Upper lobe of right lung (tissue), 1 donor: ENCODE measurements around the gene SLC22A3. TPM values are rescaled to one million over a fixed set of nuclear protein-coding genes. Genes with fewer than 3 reads are reported as not detected.

Experiments
- ATAC-seq: fragments of 200-7000 bp; cut with Tn5 transposase; one replicate; pipeline ENCODE4 v1.9.1; 2020; ENCODE audit warnings: mild to moderate bottlenecking, moderate library complexity
- DNase-seq: peaks from one replicate; pipeline ENCODE4 v3.0.0-alpha.2; 2020
- H3K27ac ChIP-seq: fragments of 200-600 bp; one replicate; pipeline ENCODE4 v1.8.0; 2022
- H3K27me3 ChIP-seq: fragments of 200-600 bp; one replicate; pipeline ENCODE4 v1.8.0; 2022; ENCODE audit warnings: mild to moderate bottlenecking
- H3K36me3 ChIP-seq: fragments of 200-600 bp; one replicate; pipeline ENCODE4 v1.8.0; 2022
- H3K4me1 ChIP-seq: fragments of 200-600 bp; one replicate; pipeline ENCODE4 v1.8.0; 2022
- H3K4me3 ChIP-seq: fragments of 200-600 bp; one replicate; pipeline ENCODE4 v1.8.0; 2022; ENCODE audit warnings: mild to moderate bottlenecking
- H3K9me3 ChIP-seq: fragments of 200-600 bp; one replicate; pipeline ENCODE4 v1.8.0; 2022
- intact Hi-C: fragments of 100-400 bp; cut with DNase I; formaldehyde crosslinking; loops from one replicate; pipeline ENCODE4 v1.11.0; 2022
- total RNA-seq: library from RNA; stranded (reverse); fragmentation: NEBNext Ultra II Directional; extraction: Animal tissue kit (Norgen Biotek cat#: 25700); gene quantifications from one replicate; pipeline ENCODE4 v1.2.1, GENCODE V29; 2021
- TF ChIP-seq, protein P1 (sequence below): fragments of 200-600 bp; IDR thresholded peaks from one replicate; pipeline ENCODE4 v1.8.0; 2022; ENCODE audit warnings: antibody characterized with exemption
- donor health status: DM: no; HTN: yes; CAD: no; lungs with severe emphysema.

SLC22A3 gene
- total RNA-seq, 1 donor from 2014 or later, result 30.6 TPM

DNA sequence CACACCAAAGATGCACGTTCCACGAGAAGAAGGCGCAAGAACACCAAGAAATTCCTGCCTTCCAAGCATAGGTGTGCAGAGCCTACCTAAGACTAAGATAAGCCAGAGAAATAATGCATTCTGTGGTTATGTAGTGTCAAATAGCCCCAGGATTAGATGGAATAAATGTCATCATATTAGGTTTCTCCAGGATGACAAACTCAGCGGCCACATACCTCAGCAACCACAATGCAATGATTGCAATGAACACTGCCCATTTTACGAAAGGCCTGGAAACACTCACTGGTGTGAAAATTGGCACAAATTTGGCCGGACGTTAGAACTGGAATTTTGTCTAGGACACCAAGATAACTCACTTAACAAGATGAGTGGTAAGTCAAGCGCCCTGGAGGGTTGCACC, 129.7 kb downstream of the SLC22A3 start:
- TF ChIP-seq, protein P1, sequence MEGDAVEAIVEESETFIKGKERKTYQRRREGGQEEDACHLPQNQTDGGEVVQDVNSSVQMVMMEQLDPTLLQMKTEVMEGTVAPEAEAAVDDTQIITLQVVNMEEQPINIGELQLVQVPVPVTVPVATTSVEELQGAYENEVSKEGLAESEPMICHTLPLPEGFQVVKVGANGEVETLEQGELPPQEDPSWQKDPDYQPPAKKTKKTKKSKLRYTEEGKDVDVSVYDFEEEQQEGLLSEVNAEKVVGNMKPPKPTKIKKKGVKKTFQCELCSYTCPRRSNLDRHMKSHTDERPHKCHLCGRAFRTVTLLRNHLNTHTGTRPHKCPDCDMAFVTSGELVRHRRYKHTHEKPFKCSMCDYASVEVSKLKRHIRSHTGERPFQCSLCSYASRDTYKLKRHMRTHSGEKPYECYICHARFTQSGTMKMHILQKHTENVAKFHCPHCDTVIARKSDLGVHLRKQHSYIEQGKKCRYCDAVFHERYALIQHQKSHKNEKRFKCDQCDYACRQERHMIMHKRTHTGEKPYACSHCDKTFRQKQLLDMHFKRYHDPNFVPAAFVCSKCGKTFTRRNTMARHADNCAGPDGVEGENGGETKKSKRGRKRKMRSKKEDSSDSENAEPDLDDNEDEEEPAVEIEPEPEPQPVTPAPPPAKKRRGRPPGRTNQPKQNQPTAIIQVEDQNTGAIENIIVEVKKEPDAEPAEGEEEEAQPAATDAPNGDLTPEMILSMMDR, result no peak
- no peaks in the 10 kb centered on the region for H3K36me3 ChIP-seq
- DNase-seq, result no peak
- no peaks in the 10 kb centered on the region for H3K27me3 ChIP-seq
- no peak overlapping the region for H3K27ac ChIP-seq
- no peaks in the 10 kb centered on the region for H3K4me1 ChIP-seq
- no peak for ATAC-seq
- H3K4me3 ChIP-seq, result no peak overlapping the region
- no peaks in the 10 kb centered on the region for H3K9me3 ChIP-seq
- intact Hi-C loops, result no loop called here

DNA sequence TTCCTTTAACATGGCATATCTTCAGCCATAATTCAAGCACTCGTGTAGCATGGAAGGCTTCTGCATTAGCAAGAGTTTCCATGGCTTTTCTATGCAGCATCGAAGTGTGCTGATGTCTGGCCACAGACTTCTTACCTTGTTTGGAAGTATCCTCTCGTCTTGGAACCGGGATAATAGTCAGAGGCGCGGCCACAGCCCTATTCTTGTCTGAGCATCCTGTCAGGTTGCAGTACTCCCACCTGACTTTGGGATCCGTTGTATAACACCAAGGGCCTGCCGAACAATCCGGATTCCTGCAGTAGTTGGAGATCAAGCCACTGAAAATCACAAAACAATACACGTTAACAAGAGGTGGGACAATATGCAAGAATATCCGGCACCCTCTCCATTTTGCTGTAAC, 138.9 kb downstream of the SLC22A3 start:
- ATAC-seq (no peak), DNase-seq (no peak)
- no peaks in the 10 kb centered on the region for H3K27me3 ChIP-seq
- no peaks in the 10 kb centered on the region for H3K4me1 ChIP-seq
- intact Hi-C loops, result no loop called here
- no peaks in the 10 kb centered on the region for H3K9me3 ChIP-seq
- H3K36me3 ChIP-seq, result no peaks in the 10 kb centered on the region
- H3K27ac ChIP-seq, result no peak overlapping the region
- TF ChIP-seq, protein P1, result no peak
- H3K4me3 ChIP-seq, result no peak overlapping the region

DNA sequence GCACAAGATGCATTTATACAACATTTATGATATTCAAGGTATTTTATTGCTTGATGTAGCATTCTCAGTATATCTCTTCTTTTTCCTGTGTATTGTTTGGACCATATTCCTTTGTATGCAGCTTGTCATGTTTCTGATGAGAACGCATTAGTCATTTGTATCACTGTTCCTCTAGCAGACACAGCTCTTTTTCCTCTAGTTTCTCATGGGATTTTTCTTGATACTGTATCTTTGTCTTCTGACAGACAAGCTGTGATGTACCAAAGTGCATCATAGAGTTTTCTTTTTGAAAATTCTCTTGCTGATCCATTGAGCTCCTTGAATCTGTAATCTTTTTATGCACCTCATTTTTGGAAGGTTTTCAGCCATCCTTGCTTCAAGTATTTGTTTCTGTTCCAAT, 140.9 kb downstream of the SLC22A3 start:
- DNase-seq, result no peak
- TF ChIP-seq, protein P1, result no peak
- no peak for ATAC-seq
- Histone ChIP-seq H3K9me3 (no peaks in the 10 kb centered on the region), H3K27ac (no peak overlapping the region), H3K4me3 (no peak overlapping the region), H3K27me3 (no peaks in the 10 kb centered on the region), H3K4me1 (no peaks in the 10 kb centered on the region), H3K36me3 (no peaks in the 10 kb centered on the region)
- intact Hi-C loops, result no loop called here

DNA sequence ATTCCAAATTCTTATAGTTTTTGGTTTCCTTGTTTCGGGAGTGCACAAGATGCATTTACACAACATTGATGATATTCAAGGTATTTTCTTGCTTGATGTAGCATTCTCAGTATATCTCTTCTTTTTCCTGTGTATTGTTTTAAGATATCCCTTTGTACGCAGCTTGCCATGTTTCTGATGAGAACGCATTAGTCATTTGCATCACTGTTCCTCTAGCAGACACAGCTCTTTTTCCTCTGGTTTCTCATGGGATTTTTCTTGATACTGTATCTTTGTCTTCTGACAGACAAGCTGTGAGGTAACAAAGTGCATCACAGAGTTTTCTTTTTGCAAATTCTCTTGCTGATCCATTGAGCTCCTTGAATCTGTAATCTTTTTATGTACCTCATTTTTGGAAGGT, 146.4 kb downstream of the SLC22A3 start:
- no peak overlapping the region for H3K27ac ChIP-seq
- no peak for DNase-seq
- intact Hi-C loops, result no loop called here
- H3K4me3 ChIP-seq, result no peak overlapping the region
- H3K27me3 ChIP-seq, result no peaks in the 10 kb centered on the region
- TF ChIP-seq, protein P1, result no peak
- ATAC-seq, result no peak
- no peaks in the 10 kb centered on the region for H3K4me1 ChIP-seq
- H3K9me3 ChIP-seq, result no peaks in the 10 kb centered on the region
- H3K36me3 ChIP-seq, result no peaks in the 10 kb centered on the region

DNA sequence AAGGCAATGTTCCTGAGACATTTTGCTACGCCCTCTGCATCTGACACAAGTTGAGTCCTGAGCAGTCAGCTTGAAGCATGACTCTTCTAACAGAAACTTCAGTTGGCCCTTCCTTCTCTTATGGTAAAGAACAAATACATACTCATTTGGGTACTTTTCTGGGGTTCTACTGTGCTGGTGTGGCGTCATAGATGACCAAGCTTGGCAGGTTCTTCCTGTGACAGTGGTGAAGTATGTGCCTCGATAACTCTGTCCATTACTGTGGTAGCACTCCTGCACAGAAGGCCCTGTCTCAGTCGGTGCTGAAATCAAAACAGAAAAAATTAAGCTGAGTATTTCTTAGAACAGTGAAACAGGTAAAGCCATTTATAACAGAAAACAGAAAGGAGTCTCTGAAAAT, 152.5 kb downstream of the SLC22A3 start:
- intact Hi-C loops, result no loop called here
- H3K27ac ChIP-seq, result no peak overlapping the region
- H3K9me3 ChIP-seq, result peaks cover 4% of the 10 kb centered on the region
- TF ChIP-seq, protein P1, result no peak
- H3K27me3 ChIP-seq, result no peaks in the 10 kb centered on the region
- no peaks in the 10 kb centered on the region for H3K4me1 ChIP-seq
- DNase-seq (no peak), ATAC-seq (no peak)
- no peak overlapping the region for H3K4me3 ChIP-seq
- no peaks in the 10 kb centered on the region for H3K36me3 ChIP-seq

Other genes with a start within 250 kb of the SLC22A3 start
- gene SLC22A1, start 226.6 kb upstream of the SLC22A3 start, total RNA-seq, result 2.7 TPM
- gene SLC22A2, start 89.6 kb upstream of the SLC22A3 start, total RNA-seq, result not detected